Gastrocnemius medialis (tissue), 4 donors: ENCODE results near the gene APBB2. TPM values are rescaled to one million over a fixed set of nuclear protein-coding genes. Genes with fewer than 3 reads are reported as not detected.

Experiments used
- ATAC-seq, 2 donors: fragments of 150-250 bp; one replicate each; pipeline ENCODE4 v1.9.1; 2016
- DNase-seq, 2 donors: peaks; one replicate each; pipeline ENCODE4 v3.0.0-alpha.2; 2019
- H3K27ac ChIP-seq, 4 donors: fragments of 200-600 bp; sonication (generic); 1 replicate in 1 of 4; 2 replicates in 3 of 4; pipeline ENCODE4 v1.5.1; 2016 to 2018; ENCODE audit warnings: mild to moderate bottlenecking in 2 of 4, moderate library complexity in 1 of 4
- H3K27me3 ChIP-seq, 3 donors: fragments of 200-600 bp; sonication (generic) in 2 of 3; 1 replicate in 1 of 3; 2 replicates in 2 of 3; pipeline versions ENCODE4 v1.5.1 to v1.6.0; 2016 to 2019; ENCODE audit warnings: mild to moderate bottlenecking in 1 of 3, moderate library complexity in 1 of 3
- H3K36me3 ChIP-seq, 2 donors: fragments of 200-600 bp; sonication (generic) in 1 of 2; one replicate each; pipeline ENCODE4 v1.5.1; 2017 to 2018
- H3K4me1 ChIP-seq, 2 donors: fragments of 200-600 bp; sonication (generic) in 1 of 2; one replicate each; pipeline ENCODE4 v1.5.1; 2016 to 2017; ENCODE audit warnings: mild to moderate bottlenecking in 2 of 2
- H3K4me3 ChIP-seq, 4 donors: fragments of 200-600 bp; sonication (generic) in 3 of 4; 1 replicate in 1 of 4; 2 replicates in 3 of 4; pipeline ENCODE4 v1.5.1; 2016 to 2019; ENCODE audit warnings: mild to moderate bottlenecking in 2 of 4
- H3K9me3 ChIP-seq, 3 donors: fragments of 200-600 bp; sonication (generic) in 2 of 3; 1 replicate in 1 of 3; 2 replicates in 2 of 3; pipeline ENCODE4 v1.5.1; 2016 to 2019
- CTCF ChIP-seq, 5 experiments: fragments of 450-650 bp in 3 of 5; fragments of 200-600 bp in 2 of 5; sonication (generic) in 2 of 5; IDR thresholded peaks in 4 of 5; conservative IDR thresholded peaks in 1 of 5; 1 replicate in 4 of 5; 2 replicates in 1 of 5; pipeline ENCODE4 v1.5.1; 2016 to 2019; ENCODE audit warnings: antibody characterized with exemption in 5 of 5, mild to moderate bottlenecking in 3 of 5, moderate library complexity in 3 of 5
- POLR2A ChIP-seq, 2 donors: fragments of 450-650 bp; IDR thresholded peaks; one replicate each; pipeline ENCODE4 v1.6.1; 2017; ENCODE audit warnings: antibody characterized with exemption in 2 of 2, mild to moderate bottlenecking in 2 of 2, moderate library complexity in 2 of 2
- in situ Hi-C, 4 donors: fragments of 200-750 bp; cut with MboI; loops; one replicate each; pipeline versions ENCODE4 v1.15.0 to v1.8.0; 2017; ENCODE audit warnings: low sequenced_read_pairs in 4 of 4
- intact Hi-C: fragments of 100-400 bp; cut with DNase I; formaldehyde crosslinking; loops from one replicate; pipeline ENCODE4 v1.15.1; 2023; ENCODE audit warnings: low total_unique reads
- total RNA-seq, 4 donors: library from RNA; depleted of rRNA; stranded (reverse); fragments of >200 nt; gene quantifications; one replicate each; pipeline versions ENCODE4 v1.1.0 to v1.2.3, GENCODE V29; 2016

The APBB2 gene
- total RNA-seq, 4 donors from 2014 or later = 14.3 to 20.5 (median 14.5) TPM

- intact Hi-C loops (no loop called here), in situ Hi-C loops (no loop called here)
- no peaks in the 10 kb centered on the region for H3K36me3 ChIP-seq
- no peak for DNase-seq
- no peaks in the 10 kb centered on the region for H3K27me3 ChIP-seq
- no peak overlapping the region for H3K27ac ChIP-seq
- no peak for ATAC-seq
- H3K4me1 ChIP-seq = peaks cover 14 to 15% of the 10 kb centered on the region in 2 donors
- H3K4me3 ChIP-seq = no peak overlapping the region
- no peak for TF ChIP-seq POLR2A (IDR thresholded peaks at IDR 0.05)
- TF ChIP-seq CTCF (IDR thresholded peaks at IDR 0.05 in 4 of 5, conservative IDR thresholded peaks at IDR 0.05 in 1 of 5) = no peak
- H3K9me3 ChIP-seq = no peaks in the 10 kb centered on the region
Observed at GRCh38 chr4:41069838-41070237, 144.5 kb downstream of the APBB2 start.

GRCh38 chr4:41069257-41069656, 145.1 kb downstream of the APBB2 start:
- in situ Hi-C loops (no loop called here), intact Hi-C loops (no loop called here)
- ATAC-seq = no peak
- no peak for TF ChIP-seq CTCF (IDR thresholded peaks at IDR 0.05 in 4 of 5, conservative IDR thresholded peaks at IDR 0.05 in 1 of 5)
- no peak for TF ChIP-seq POLR2A (IDR thresholded peaks at IDR 0.05)
- no peaks in the 10 kb centered on the region for H3K9me3 ChIP-seq
- no peak overlapping the region for H3K4me3 ChIP-seq
- H3K4me1 ChIP-seq = peaks cover 14 to 18% of the 10 kb centered on the region in 2 donors
- no peak for DNase-seq
- no peak overlapping the region for H3K27ac ChIP-seq
- H3K27me3 ChIP-seq = no peaks in the 10 kb centered on the region
- H3K36me3 ChIP-seq = no peaks in the 10 kb centered on the region

GRCh38 chr4:41067369-41067768, 147.0 kb downstream of the APBB2 start:
- H3K36me3 ChIP-seq = no peaks in the 10 kb centered on the region
- H3K4me3 ChIP-seq = no peak overlapping the region
- in situ Hi-C loops (no loop called here), intact Hi-C loops (no loop called here)
- ATAC-seq = no peak
- H3K27me3 ChIP-seq = no peaks in the 10 kb centered on the region
- no peak overlapping the region for H3K27ac ChIP-seq
- H3K9me3 ChIP-seq = no peaks in the 10 kb centered on the region
- peaks cover 14 to 15% of the 10 kb centered on the region in 2 donors for H3K4me1 ChIP-seq
- no peak for DNase-seq
- TF ChIP-seq POLR2A (IDR thresholded peaks at IDR 0.05) (no peak), CTCF (IDR thresholded peaks at IDR 0.05 in 4 of 5, conservative IDR thresholded peaks at IDR 0.05 in 1 of 5) (no peak)

- H3K4me1 ChIP-seq = peaks cover 14 to 17% of the 10 kb centered on the region in 2 donors
- TF ChIP-seq CTCF (IDR thresholded peaks at IDR 0.05 in 4 of 5, conservative IDR thresholded peaks at IDR 0.05 in 1 of 5) (no peak), POLR2A (IDR thresholded peaks at IDR 0.05) (no peak)
- no peaks in the 10 kb centered on the region for H3K36me3 ChIP-seq
- H3K27me3 ChIP-seq = no peaks in the 10 kb centered on the region
- H3K27ac ChIP-seq = no peak overlapping the region
- in situ Hi-C loops (no loop called here), intact Hi-C loops (no loop called here)
- ATAC-seq (no peak), DNase-seq (no peak)
- no peak overlapping the region for H3K4me3 ChIP-seq
- H3K9me3 ChIP-seq = no peaks in the 10 kb centered on the region
Observed at GRCh38 chr4:41066049-41066448, 148.3 kb downstream of the APBB2 start.

GRCh38 chr4:41065434-41066006, 148.8 kb downstream of the APBB2 start:
- intact Hi-C loops = no loop called here

More at GRCh38 chr4:41065434-41066006, 148.8 kb downstream of the APBB2 start:
- Histone ChIP-seq H3K9me3 (no peaks in the 10 kb centered on the region), H3K4me3 (no peak overlapping the region), H3K36me3 (no peaks in the 10 kb centered on the region), H3K4me1 (peaks cover 19 to 22% of the 10 kb centered on the region in 2 donors), H3K27me3 (no peaks in the 10 kb centered on the region), H3K27ac (no peak overlapping the region)
- no peak for TF ChIP-seq POLR2A (IDR thresholded peaks at IDR 0.05)
- TF ChIP-seq CTCF (IDR thresholded peaks at IDR 0.05 in 4 of 5, conservative IDR thresholded peaks at IDR 0.05 in 1 of 5) = no peak
- DNase-seq (no peak), ATAC-seq (no peak)
- in situ Hi-C loops = no loop called here
